ENCODE data around the gene ENPP3. TPM values are rescaled to one million over a fixed set of nuclear protein-coding genes. Genes with fewer than 3 reads are reported as not detected.
"Not testable (repeated sequence)": the region's sequence is repeated elsewhere in the genome, so short reads cannot be mapped to it uniquely, and the experiment has no call there.

ENPP3 gene
- total and polyA plus RNA-seq, 12 donors, result 0.07 to 0.33 (median 0.15) TPM; not detected in 3

- DNase-seq, result no peak
- intact Hi-C loops (cut with DNase I), result no loop called here
- no peaks in the 10 kb centered on the region for H3K9me3 ChIP-seq
- H3K27ac ChIP-seq, result no peak overlapping the region
- 86 to 94% methylated on average over 5 of the region's 5 CpGs for WGBS, 2 donors
- no peaks in the 10 kb centered on the region for H3K36me3 ChIP-seq
- no peaks in the 10 kb centered on the region for H3K4me1 ChIP-seq
- ATAC-seq, result no peak
- H3K4me3 ChIP-seq, result no peak overlapping the region
- no peak for TF ChIP-seq CTCF (IDR thresholded peaks at IDR 0.05)
- H3K27me3 ChIP-seq, result no peaks in the 10 kb centered on the region
These were observed 108.4 kb downstream of the ENPP3 start for GRCh38 chr6:131745476-131745875.

- DNase-seq (no peak), ATAC-seq (no peak)
- Histone ChIP-seq H3K27me3 (no peaks in the 10 kb centered on the region), H3K4me1 (no peaks in the 10 kb centered on the region), H3K27ac (no peak overlapping the region), H3K36me3 (no peaks in the 10 kb centered on the region), H3K4me3 (no peak overlapping the region), H3K9me3 (no peaks in the 10 kb centered on the region)
- intact Hi-C loops (cut with DNase I), result no loop called here
- 54 to 59% methylated on average over 7 of the region's 7 CpGs for WGBS, 2 donors
- no peak for TF ChIP-seq CTCF (IDR thresholded peaks at IDR 0.05)
These were observed 110.8 kb downstream of the ENPP3 start for GRCh38 chr6:131747821-131748353.

- no peak overlapping the region for H3K4me3 ChIP-seq
- no peaks in the 10 kb centered on the region for H3K36me3 ChIP-seq
- no peaks in the 10 kb centered on the region for H3K9me3 ChIP-seq
- intact Hi-C loops (cut with DNase I), result no loop called here
- ATAC-seq, result no peak
- H3K4me1 ChIP-seq, result no peaks in the 10 kb centered on the region
- DNase-seq, result no peak
- 96% methylated on average over 7 of the region's 7 CpGs for WGBS, 2 donors
- no peaks in the 10 kb centered on the region for H3K27me3 ChIP-seq
- no peak overlapping the region for H3K27ac ChIP-seq
- no peak for TF ChIP-seq CTCF (IDR thresholded peaks at IDR 0.05)
These were observed 111.9 kb downstream of the ENPP3 start for GRCh38 chr6:131749023-131749422.

GRCh38 chr6:131751012-131751715 lies 114.1 kb downstream of the ENPP3 start:
- DNase-seq; H3K9me3 ChIP-seq; H3K4me3 ChIP-seq; H3K4me1 ChIP-seq; ATAC-seq; H3K27me3 ChIP-seq; H3K36me3 ChIP-seq; intact Hi-C loops (cut with DNase I); H3K27ac ChIP-seq: not testable (repeated sequence)
- WGBS, 2 donors, result 87 to 88% methylated on average over 10 of the region's 10 CpGs

- DNase-seq, result no peak
- H3K9me3 ChIP-seq, result no peaks in the 10 kb centered on the region
- H3K27me3 ChIP-seq, result no peaks in the 10 kb centered on the region
- intact Hi-C loops (cut with DNase I), result no loop called here
- no peak overlapping the region for H3K4me3 ChIP-seq
- WGBS, 2 donors, result 59 to 80% methylated on average over 1 of the region's 1 CpG
- peak in 1 of 8 donors; percentile 33 for ATAC-seq
- no peak for TF ChIP-seq CTCF (IDR thresholded peaks at IDR 0.05)
- H3K4me1 ChIP-seq, result peaks cover 0 to 6% (median 0%) of the 10 kb centered on the region in 9 donors
- H3K36me3 ChIP-seq, result no peaks in the 10 kb centered on the region
- H3K27ac ChIP-seq, result peak overlapping the region in 1 of 10 donors; percentile 32
These were observed 117.0 kb downstream of the ENPP3 start for GRCh38 chr6:131754088-131754487.
